Small intestine (tissue), 7 donors: ENCODE data around the gene UHRF2. TPM values are rescaled to one million over a fixed set of nuclear protein-coding genes. Genes with fewer than 3 reads are reported as not detected.

Source experiments
- DNase-seq, 2 donors: peaks; one replicate each; pipeline versions ENCODE4 v3.0.0 to v3.0.0-alpha.2; 2013
- FAIRE-seq: peaks from 2 replicates; lab custom pipeline; 2012; peaks lifted over from hg19 to GRCh38; lab: Jason Lieb, UNC
- H3K27ac ChIP-seq, 3 donors: one replicate each; pipeline ENCODE4 v1.5.1; 2013; ENCODE audit warnings: low read length in 2 of 3, mild to moderate bottlenecking in 2 of 3, control low read depth in 1 of 3, inconsistent platforms in 1 of 3, low read depth in 1 of 3, moderate library complexity in 1 of 3
- H3K27me3 ChIP-seq, 3 donors: one replicate each; pipeline ENCODE4 v1.6.1; 2013; ENCODE audit warnings: low read length in 3 of 3, inconsistent platforms in 1 of 3; ENCODE audit not compliant: control insufficient read depth in 3 of 3, insufficient read depth in 3 of 3
- H3K36me3 ChIP-seq, 3 donors: one replicate each; pipeline ENCODE4 v1.6.1; 2013; ENCODE audit warnings: low read length in 3 of 3, inconsistent platforms in 1 of 3, low read depth in 1 of 3, mild to moderate bottlenecking in 1 of 3, moderate library complexity in 1 of 3; ENCODE audit not compliant: control insufficient read depth in 3 of 3, insufficient read depth in 2 of 3
- H3K4me1 ChIP-seq, 3 donors: one replicate each; pipeline ENCODE4 v1.6.1; 2013; ENCODE audit warnings: low read length in 2 of 3, inconsistent platforms in 1 of 3, low read depth in 1 of 3, mild to moderate bottlenecking in 1 of 3, moderate library complexity in 1 of 3; ENCODE audit not compliant: control insufficient read depth in 3 of 3, insufficient read depth in 2 of 3
- H3K4me3 ChIP-seq, 3 donors: one replicate each; pipeline ENCODE4 v1.5.1; 2013; ENCODE audit warnings: low read length in 3 of 3, control low read depth in 1 of 3, inconsistent platforms in 1 of 3, low read depth in 1 of 3, mild to moderate bottlenecking in 1 of 3, moderate library complexity in 1 of 3
- H3K9me3 ChIP-seq, 2 donors: one replicate each; pipeline ENCODE4 v1.6.1; 2013; ENCODE audit warnings: low read depth in 1 of 2, low read length in 1 of 2; ENCODE audit not compliant: control insufficient read depth in 2 of 2, insufficient read depth in 1 of 2
- WGBS, 3 donors: extraction: QIAGEN DNeasy Blood & Tissue Kit; methylation state at CpG; one replicate each; pipeline ENCODE4 v1.1.7; 2013; 5-methylcytosine and 5-hydroxymethylcytosine counted together
- polyA plus RNA-seq, 4 donors: library from polyadenylated mRNA; stranded (reverse) in 3 of 4; unstranded in 1 of 4; fragments of 200-250 nt in 3 of 4; fragments of 120-200 nt in 1 of 4; gene quantifications; one replicate each; pipeline versions ENCODE4 v1.2.1 to v1.2.3, GENCODE V29; 2013
- donor health status: healthy with polysubstance abuse.
- donor health status: control.
- donor health status: control.
- donor health status: Bipolar disorder and iron deficiency.
- donor health status: healthy.

Gene UHRF2
- polyA plus RNA-seq, 4 donors: 12.5 to 47.7 (median 13.1) TPM

GRCh38 chr9:6501526-6502210 is 88.7 kb downstream of the UHRF2 start:
- DNase-seq: no peak
- H3K36me3 ChIP-seq: peaks cover 6 to 22% (median 20%) of the 10 kb centered on the region in 3 donors

GRCh38 chr9:6502399-6502798 is 89.4 kb downstream of the UHRF2 start:
- Histone ChIP-seq H3K27me3 (no peaks in the 10 kb centered on the region), H3K9me3 (no peaks in the 10 kb centered on the region), H3K4me1 (no peaks in the 10 kb centered on the region), H3K36me3 (peaks cover 6 to 21% (median 19%) of the 10 kb centered on the region in 3 donors), H3K4me3 (no peak overlapping the region), H3K27ac (no peak overlapping the region)
- 75 to 85% (median 77%) methylated on average over 3 of the region's 3 CpGs for WGBS, 3 donors
- no peak for FAIRE-seq
- no peak for DNase-seq

More at GRCh38 chr9:6501526-6502210, 88.7 kb downstream of the UHRF2 start:
- no peak overlapping the region for H3K4me3 ChIP-seq
- 77 to 93% (median 86%) methylated on average over 2 of the region's 2 CpGs for WGBS, 3 donors
- H3K9me3 ChIP-seq: no peaks in the 10 kb centered on the region
- H3K27ac ChIP-seq: no peak overlapping the region
- H3K4me1 ChIP-seq: no peaks in the 10 kb centered on the region
- no peak for FAIRE-seq
- H3K27me3 ChIP-seq: no peaks in the 10 kb centered on the region

GRCh38 chr9:6506571-6506970 is 93.6 kb downstream of the UHRF2 start:
- no peaks in the 10 kb centered on the region for H3K4me1 ChIP-seq
- H3K36me3 ChIP-seq: peaks cover 2 to 18% (median 9%) of the 10 kb centered on the region in 3 donors
- no peak for FAIRE-seq
- no peak overlapping the region for H3K4me3 ChIP-seq
- WGBS, 3 donors: 82 to 97% (median 91%) methylated on average over 2 of the region's 2 CpGs
- no peaks in the 10 kb centered on the region for H3K27me3 ChIP-seq
- H3K9me3 ChIP-seq: no peaks in the 10 kb centered on the region
- no peak overlapping the region for H3K27ac ChIP-seq
- DNase-seq: no peak

GRCh38 chr9:6512085-6512657 is 99.2 kb downstream of the UHRF2 start:
- WGBS, 3 donors: 67 to 82% (median 81%) methylated on average over 3 of the region's 3 CpGs
- H3K36me3 ChIP-seq: peaks cover 0 to 7% (median 2%) of the 10 kb centered on the region in 3 donors
- FAIRE-seq: no peak

GRCh38 chr9:6522263-6522662 is 109.3 kb downstream of the UHRF2 start:
- no peak for FAIRE-seq
- 97 to 99% (median 97%) methylated on average over 4 of the region's 4 CpGs for WGBS, 3 donors

More at GRCh38 chr9:6512085-6512657, 99.2 kb downstream of the UHRF2 start:
- no peak overlapping the region for H3K27ac ChIP-seq
- no peak for DNase-seq
- no peaks in the 10 kb centered on the region for H3K9me3 ChIP-seq
- H3K27me3 ChIP-seq: no peaks in the 10 kb centered on the region
- no peak overlapping the region for H3K4me3 ChIP-seq
- H3K4me1 ChIP-seq: no peaks in the 10 kb centered on the region

GRCh38 chr9:6525326-6526045 is 112.5 kb downstream of the UHRF2 start:
- DNase-seq (no peak), FAIRE-seq (no peak)
- no peak overlapping the region for H3K4me3 ChIP-seq
- H3K4me1 ChIP-seq: peaks cover 0 to 2% (median 0%) of the 10 kb centered on the region in 3 donors
- 63 to 86% (median 77%) methylated on average over 2 of the region's 2 CpGs for WGBS, 3 donors
- H3K27ac ChIP-seq: no peak overlapping the region
- no peaks in the 10 kb centered on the region for H3K27me3 ChIP-seq
- H3K36me3 ChIP-seq: peaks cover 0 to 3% (median 0%) of the 10 kb centered on the region in 3 donors
- H3K9me3 ChIP-seq: peaks cover 0 to 3% of the 10 kb centered on the region in 2 donors

More at GRCh38 chr9:6522263-6522662, 109.3 kb downstream of the UHRF2 start:
- DNase-seq: no peak
- Histone ChIP-seq H3K4me1 (no peaks in the 10 kb centered on the region), H3K4me3 (no peak overlapping the region), H3K9me3 (peaks cover 0 to 3% of the 10 kb centered on the region in 2 donors), H3K27me3 (no peaks in the 10 kb centered on the region), H3K27ac (no peak overlapping the region), H3K36me3 (peaks cover 0 to 3% (median 0%) of the 10 kb centered on the region in 3 donors)

- Histone ChIP-seq H3K36me3 (no peaks in the 10 kb centered on the region), H3K4me1 (peaks cover 0 to 1% (median 0%) of the 10 kb centered on the region in 3 donors), H3K27me3 (no peaks in the 10 kb centered on the region), H3K4me3 (no peak overlapping the region), H3K9me3 (no peaks in the 10 kb centered on the region), H3K27ac (no peak overlapping the region)
- DNase-seq (no peak), FAIRE-seq (no peak)
- WGBS, 3 donors: 69 to 84% (median 74%) methylated on average over 3 of the region's 3 CpGs
Measured at GRCh38 chr9:6535594-6535993, 122.6 kb downstream of the UHRF2 start.

GRCh38 chr9:6538666-6539071 is 125.7 kb downstream of the UHRF2 start:
- no peak overlapping the region for H3K27ac ChIP-seq
- no peak overlapping the region for H3K4me3 ChIP-seq
- no peaks in the 10 kb centered on the region for H3K36me3 ChIP-seq
- FAIRE-seq (no peak), DNase-seq (no peak)
- 74 to 82% (median 82%) methylated on average over 3 of the region's 3 CpGs for WGBS, 3 donors
- no peaks in the 10 kb centered on the region for H3K27me3 ChIP-seq
- H3K9me3 ChIP-seq: no peaks in the 10 kb centered on the region
- H3K4me1 ChIP-seq: no peaks in the 10 kb centered on the region
